GM19035 (cell line): ENCODE results near the gene SRRM4.

Source experiments
- ATAC-seq: cut with Tn5 transposase; IDR thresholded peaks from one replicate; pipeline ENCODE4 v1.9.1; 2021; ENCODE audit not compliant: unreplicated experiment

SRRM4 gene, protein sequence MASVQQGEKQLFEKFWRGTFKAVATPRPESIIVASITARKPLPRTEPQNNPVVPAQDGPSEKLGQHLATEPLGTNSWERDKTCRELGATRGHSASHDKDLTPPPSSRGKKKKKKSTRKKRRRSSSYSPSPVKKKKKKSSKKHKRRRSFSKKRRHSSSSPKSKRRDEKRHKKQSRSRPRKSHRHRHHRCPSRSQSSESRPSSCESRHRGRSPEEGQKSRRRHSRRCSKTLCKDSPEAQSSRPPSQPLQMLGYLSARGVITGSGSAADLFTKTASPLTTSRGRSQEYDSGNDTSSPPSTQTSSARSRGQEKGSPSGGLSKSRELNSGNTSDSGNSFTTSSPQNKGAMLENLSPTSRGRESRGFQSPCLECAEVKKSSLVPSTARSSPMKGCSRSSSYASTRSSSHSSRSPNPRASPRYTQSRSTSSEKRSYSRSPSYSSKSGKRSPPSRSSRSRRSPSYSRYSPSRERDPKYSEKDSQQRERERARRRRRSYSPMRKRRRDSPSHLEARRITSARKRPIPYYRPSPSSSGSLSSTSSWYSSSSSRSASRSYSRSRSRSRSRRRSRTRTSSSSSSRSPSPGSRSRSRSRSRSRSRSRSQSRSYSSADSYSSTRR

DNA sequence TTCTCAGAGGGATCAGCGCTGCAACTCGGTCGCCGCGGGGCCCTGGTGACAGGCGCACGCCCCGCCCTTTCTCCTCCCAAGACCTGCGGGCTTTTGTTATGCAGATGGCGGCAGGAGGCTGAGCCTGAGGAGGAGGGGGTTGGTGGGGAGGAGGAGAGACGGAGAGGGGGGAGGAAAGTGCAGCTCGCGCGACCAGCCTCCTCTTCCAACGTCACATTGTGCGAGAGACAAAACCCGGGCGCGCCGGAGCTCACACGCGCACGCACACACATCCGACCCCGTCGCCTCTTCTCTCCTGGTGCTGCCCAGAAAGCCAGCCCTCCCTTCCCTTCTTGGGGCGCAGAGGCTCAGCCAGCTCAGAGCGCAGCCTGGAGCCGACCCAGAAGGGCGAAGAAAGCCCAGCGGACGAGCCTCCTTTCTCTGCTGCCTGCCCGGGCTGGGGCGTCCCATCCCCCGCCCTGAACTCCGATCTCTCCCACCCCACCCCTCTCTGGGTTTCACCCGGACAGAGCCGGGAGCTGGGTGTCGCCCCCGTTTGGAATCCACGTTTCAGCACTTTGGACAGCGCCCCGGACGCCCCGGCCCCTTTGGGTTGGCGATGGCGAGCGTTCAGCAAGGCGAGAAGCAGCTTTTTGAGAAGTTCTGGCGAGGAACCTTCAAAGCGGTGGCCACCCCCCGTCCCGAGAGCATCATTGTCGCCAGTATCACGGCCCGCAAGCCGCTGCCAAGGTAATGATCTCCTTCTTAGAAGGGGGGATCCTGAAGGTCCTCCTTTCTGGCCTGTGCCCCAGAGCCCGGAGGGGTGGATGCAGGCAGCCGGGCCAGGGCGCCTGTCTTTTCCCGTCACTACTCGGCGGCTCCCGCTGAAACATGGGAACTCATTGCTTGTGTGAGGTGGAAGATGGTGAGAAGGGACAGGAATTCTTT is at the start of gene SRRM4:
SRRM4 (plus strand) TSS at position 257 of the 927 bp plus-strand sequence; CDS start at position 599, 342 bp downstream.
- no peak for ATAC-seq

DNA sequence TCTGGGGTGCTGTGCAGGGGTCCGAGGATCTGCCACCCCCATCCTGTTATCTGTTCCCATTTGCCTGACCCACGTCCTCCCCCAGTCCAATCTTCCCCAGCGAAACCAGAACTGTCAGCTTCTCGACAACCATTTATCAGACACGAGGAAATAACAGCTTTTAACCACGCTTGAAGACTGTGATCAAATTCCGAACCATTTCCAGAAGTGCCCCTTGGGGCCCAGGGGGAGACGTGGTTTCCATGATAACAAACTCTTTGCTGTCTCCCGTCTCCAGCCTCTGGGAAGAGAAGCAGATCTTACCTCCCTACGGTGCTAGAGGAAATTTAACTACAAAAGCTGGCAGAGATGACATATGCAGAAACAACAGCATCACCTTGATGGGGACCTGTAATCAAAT is 35.1 kb upstream of the SRRM4 start:
- no peak for ATAC-seq

DNA sequence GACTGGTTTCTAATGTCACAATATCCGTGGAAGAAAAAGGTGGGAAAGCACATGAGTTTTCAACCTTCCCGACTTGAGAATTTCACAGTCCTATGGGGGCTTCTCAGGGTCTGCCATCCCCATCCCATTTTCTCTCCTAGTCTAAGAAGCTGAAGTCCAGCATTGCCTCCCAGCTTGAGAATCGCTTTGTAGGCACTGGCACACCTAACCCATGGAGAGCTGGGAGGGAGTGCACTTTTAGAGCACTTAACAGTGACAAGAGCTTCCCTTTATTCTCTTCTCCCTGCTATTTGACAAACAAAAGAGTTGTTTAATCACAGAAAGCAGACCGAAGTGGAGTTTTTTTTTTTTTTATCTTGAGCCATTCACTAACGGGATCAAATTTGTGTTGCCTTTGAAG is 22.8 kb upstream of the SRRM4 start:
- ATAC-seq: no peak

DNA sequence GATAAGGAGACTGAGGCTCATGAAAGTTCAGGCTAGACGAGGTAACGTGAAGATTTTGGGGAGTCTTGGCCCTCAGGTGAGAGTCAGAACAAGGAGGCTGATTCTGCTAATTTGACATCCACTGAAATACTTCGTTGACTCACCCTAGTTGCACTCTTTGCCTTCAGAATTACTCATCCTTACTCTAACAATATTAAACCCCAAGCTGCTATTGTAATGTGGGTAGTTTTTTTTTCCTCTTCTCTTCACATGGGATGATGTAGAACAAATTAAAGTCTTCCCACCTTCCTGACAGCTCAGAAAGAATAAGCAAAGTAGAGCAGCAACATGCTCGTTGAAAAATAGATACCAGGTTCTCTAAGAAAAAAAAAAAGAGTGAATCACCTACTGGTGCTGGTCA is 22.0 kb upstream of the SRRM4 start:
- no peak for ATAC-seq

DNA sequence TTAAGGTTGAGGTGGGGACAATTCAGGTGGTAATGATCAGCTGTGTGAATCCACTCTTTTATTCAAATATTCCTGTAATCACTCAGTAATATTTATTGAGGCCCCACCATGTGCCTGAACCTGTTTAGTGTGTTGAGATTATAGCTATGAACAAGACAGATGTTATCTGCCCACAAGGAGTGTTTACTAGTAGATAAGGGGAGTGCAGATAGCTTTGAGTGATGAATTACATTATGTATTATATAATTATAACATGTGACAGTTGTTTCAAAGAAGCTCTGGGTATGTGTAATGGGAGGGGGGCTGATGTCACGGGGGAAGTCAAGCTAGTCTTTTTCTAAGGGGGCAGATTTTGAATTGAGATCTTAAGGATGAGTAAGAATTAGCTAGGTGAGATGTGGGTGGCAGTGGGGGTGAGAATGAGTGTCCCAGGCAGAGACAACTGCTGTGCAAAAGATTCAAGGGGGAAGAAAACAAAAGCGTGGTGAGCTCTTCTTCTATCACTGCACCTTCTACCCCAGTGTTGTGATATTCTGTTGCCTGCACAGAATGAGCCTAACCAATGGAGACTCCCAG is 21.3 kb upstream of the SRRM4 start:
- no peak for ATAC-seq

DNA sequence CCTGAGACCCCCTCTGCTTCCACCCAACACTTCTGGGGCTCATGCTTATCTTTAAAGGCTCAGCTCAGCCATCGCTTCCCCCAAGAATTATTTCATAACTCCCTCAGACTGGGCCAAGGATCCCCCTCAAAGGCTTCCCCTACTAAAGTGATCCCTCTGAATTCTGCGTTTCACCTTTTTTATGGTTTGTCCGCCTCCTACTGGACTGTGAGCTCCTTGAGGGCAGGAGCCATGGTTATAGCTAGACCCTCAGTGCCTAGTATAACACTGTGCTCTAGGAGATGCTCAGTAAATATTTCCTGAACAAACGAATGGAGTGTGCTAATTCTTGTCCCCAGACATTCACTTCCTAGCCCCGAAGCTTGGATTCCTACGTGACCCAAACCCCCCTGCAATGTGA is 20.5 kb upstream of the SRRM4 start:
- no peak for ATAC-seq

DNA sequence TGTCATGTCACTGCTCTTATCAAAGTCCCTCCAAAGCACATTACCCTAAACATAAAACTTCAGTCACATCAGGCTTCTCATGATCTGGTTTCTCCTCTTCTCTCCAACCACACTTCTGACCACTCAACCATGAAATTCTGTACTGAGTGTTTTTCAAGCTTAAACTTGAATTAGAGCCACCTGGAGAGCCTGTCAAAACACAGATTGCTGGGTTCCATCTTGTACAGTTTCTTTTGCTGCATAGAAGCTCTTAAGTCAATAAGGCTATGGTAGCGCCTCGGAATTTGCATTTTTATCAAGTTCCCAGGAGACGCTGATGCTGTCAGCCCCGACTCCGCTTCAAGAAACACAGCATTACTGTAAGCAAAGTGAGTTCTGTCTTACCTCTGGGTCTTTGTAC is 16.4 kb upstream of the SRRM4 start:
- ATAC-seq: no peak

DNA sequence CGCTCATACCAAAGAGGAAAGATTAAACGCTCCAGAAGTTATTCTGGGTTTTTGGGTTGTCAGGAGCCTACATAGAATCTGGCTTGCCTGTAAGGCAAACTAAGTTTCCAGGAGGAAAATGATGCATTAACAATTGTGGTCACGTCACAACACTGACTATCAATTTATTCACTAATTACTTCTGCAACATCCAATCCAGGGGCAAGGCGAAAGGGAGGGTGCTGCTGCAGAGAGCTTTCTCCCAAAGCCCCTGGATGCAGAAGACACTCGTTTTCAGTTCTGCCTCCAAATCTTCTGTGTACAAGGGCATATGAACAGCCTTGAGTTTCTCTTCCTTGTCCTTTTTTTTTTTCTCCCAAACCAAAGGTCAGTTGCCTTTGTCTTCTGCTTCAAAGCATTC is 10.5 kb upstream of the SRRM4 start:
- ATAC-seq: no peak

DNA sequence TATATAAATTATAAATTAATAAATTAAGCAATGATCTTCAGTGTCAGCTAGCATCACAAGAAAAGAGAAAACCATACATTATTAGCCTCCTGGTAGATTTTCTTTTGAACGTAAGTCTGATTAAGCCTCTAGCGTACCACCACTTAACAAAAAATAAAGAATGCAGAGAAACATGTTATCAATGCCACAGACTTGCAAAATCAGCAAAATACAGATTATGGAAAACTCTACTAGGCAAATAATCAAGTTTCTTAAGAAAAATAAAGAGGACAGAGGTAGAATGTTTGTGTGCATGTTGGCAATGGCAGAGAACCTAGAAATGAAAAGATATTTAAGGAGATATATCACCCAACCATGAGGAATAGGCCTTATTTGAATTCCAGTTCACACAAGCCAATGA is 8.4 kb upstream of the SRRM4 start:
- ATAC-seq: no peak

DNA sequence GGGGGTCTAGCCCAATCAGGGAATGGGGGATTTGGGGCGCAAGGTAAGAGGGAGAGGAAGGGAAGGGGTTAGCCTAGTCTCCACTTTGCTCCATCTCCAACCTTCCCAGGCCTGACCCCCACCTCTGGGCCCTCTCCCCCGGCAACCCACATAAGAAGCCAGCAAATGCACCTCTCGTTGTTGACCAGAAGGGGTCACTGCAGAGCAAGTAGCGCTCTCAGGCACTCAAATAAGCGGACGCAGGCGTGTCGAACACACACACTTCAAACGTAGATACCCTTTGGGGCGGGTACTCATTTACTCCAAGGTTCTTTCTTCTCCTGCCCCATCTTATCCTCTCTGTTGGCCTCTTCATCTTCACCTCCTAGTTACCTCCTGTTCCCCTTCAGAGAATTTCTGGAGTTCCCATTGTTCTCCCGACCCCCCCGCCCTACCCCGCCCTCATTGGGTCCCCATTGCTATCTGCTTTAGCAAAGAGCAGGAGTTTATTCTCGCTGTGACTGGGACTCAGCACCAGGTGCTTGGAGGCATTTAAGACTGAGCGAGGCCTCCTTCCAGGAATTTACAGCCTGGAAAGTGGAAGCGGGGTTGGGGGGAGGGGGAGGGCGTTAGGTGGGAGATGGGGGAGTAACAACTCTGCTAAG is 1.5 kb upstream of the SRRM4 start:
- no peak for ATAC-seq

DNA sequence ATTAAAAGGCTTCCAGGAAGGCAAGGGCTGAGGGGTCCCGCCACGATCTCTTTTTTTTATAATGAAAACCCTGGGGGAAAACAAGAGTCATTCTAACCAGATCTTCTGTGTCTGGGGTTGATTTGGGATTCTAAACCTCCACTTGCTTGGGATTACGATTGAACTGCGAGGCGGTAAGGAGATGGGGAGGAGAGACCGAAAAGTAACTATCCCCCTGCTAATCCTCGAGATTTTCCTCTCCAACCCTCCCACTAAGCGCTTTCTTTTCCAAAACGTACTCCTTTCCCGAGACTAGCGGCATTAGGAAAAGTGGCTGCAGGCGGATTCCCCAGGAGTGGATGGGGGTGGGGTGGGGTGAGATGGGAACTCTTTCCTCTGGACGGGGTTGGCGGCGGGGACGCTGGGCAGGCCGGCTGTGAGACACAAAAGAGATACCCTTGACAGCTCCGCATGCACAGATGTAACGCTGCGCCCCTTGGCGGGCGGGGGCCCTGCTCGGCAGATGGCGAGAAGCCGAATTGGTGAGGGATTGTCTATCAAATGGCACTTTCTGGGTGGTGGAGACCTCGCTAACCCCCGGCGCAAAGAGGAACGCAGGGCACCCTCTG is 830 bp upstream of the SRRM4 start:
- ATAC-seq: no peak

DNA sequence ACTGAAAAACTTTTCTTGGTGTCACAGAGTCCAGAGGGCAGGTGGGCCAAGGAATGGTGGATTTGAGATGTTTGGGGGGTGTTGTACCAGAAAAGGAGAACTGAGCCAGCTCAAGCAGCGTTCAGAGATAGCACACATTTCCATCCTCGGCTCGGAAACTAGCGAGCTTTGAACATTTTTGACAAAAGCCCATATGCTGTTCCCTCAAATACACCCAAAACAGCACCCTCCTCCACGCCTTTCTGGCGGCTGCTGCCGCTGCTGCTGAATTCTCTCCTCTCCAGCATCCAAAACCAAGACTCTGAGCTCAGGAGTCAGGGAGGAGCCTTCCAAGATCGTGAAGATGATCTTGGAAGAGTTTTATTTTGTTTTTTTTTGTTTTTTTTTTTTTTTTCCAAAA is 961 bp downstream of the SRRM4 start:
- no peak for ATAC-seq

DNA sequence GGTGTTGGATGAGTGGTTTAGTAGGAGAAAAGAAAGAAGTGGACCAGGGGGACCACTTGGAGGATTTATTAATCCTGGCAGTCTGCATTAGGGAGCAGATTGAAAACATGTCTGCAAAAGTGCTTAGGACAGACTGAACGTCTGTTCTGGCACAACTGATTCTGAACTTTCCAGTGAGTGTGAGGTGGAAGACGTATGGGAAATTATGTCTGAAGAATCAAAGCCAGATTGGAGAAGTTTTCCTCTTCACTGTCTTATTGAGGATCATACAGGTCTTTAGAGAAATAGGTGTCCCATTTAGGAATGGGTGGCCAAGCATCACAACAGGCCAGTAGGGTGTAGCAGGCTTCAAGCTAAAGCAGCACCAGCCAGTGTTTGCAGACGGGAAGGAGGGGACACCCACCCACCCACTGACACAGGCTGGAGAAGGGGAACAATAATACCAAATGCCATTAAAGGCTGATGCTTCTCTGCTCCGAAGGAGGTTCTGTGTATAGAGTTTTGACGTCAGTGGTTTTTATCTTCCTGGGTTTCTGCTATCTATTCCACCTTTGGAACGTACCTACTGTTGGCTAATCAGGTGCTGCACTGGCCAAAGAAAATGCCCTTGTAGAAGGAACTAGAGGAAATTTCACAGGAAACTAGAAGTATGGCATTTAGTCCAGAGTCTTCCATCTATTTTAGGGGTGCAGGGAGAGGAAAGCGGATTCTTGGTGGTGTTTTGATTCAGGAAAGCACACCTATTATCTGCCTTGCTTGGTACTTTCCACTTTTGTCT is 1.8 kb downstream of the SRRM4 start:
- no peak for ATAC-seq

DNA sequence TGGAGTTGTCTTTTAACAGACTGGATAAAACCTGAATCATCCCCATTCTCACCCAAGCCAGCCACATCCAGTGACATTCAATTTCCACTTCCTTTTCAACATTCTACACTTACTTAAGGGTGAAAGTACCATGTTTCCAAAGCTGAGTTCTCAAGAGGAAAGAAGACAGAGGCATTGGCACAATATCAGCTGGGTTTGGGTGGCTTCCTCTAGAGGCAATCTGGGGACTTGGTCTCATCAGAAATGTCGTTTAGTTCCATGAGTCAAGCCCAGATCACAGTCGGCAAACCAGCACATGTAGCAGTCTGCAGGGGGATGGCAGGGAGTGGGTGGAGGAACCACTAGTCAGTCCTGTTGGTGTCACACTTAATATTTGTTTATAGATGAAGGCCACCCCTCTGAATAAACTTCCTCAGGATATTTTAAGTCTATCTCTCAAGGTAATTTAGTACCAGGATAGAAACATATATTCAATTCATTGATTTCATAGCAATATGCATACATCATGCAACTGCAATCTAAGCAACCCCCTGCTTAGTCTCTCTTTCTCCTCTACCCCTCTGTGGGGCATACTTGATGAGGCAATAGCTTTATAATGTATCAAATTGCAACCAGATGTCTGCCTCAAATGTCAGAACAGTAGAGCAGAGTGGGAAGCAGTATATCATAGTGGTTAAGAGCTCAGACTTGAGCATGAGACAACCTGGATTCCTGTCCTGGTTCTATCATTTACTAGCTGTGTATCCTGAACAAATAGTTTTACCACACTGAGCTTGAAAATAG is 3.0 kb downstream of the SRRM4 start:
- no peak for ATAC-seq

DNA sequence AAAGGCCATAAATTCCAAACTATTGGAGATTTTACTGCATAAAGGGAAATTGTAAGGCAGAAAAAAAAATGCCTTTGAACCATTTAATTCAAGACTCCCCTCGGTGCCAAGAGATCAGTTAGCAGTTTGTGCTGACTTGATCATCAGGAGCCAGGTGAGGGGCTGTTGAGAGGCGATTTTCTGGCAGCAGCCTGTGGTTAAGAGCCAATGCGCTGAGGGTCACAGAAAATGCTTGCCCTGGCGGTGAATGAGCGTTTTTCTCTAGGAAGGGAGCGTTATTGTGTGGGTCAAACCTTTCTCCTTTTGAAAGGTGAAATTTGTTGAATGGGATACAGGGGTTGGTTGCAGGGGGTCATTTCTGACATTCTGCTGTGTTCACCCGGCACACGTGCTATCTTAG is 4.7 kb downstream of the SRRM4 start:
- ATAC-seq: no peak

DNA sequence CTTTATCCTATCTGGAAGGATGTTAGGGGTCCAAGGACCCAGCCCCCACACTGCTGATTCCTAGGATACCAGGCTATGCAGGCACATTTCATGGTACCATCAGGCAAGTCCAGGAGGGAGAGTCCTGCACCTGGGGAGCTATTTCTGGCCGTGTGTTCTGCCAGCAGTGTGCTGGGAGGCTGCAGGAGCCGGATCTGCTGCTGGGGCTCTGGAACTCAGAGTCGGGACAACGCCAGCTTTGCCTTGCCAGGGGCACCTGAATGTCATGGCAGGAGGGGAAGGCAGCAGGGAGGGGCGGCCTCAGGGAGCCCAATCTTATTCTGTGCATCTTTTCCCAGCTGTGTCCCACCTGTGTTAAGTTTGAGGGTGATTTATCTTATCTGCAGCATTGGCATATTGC is 17.8 kb downstream of the SRRM4 start:
- no peak for ATAC-seq

DNA sequence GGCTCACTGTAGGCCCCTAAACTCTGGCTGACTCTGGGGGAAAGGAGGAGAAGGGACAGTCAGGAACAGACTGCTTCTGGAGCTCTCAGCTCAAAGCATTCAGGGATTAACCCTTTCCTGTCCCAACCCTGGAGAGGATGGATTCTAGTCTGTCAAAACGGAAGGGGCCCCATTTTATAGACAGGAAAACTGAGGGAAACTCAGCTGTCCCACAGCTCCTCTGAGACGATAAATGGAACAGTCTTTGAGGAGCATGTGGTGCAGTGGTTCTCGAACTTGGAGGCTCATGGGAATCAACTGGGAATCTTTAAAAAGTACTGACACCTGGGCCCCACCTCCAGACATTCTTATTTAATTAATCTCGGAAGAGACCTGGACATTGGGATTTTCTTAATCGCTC is 23.7 kb downstream of the SRRM4 start:
- no peak for ATAC-seq

DNA sequence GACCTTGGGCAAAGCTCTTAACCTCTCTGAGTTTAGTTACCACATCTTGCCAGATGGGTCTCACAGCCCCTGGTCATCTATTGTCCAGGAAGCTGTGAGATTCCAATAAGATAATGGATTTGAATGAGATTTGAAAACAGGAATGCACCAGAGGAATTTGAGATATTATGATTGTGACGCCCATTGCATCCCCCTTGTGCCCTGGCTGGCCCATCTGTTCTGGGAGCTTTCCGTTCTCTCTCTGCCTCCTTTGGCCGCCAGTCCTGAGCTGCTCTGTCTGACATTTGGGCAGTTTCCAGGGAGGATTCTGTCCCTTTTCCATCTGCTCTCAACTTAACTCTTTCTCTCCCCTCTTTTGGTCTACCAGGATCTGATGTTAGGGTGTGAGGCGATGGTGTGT is 24.6 kb downstream of the SRRM4 start:
- no peak for ATAC-seq

DNA sequence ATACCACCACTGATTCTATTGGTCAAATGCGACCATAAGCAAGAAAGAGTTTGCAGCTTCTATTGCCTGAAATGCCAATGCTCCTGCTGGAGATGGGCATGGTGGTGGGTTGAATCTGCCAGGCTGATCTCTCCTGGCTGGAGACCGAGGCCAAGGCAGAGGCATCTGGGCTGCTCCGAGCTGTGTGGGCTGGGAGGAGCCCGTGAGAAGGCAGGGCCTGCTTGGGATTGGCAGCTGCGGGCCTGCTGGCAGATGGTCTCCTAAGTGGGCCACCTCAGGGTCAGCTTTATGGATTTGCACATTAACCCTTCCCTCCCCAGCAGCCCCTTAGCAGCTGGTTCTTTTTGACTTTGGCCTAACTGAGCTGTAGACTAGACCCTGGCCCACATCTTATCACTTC is 25.4 kb downstream of the SRRM4 start:
- no peak for ATAC-seq
